ENCODE results near the gene ARHGEF17.
A peak's percentile ranks its signal among the peaks of the same experiment; 100 is the strongest.

The ARHGEF17 gene

GRCh38 chr11:73367482-73368024 lies 59.5 kb downstream of the ARHGEF17 start:
- in situ Hi-C loops (cut with HindIII; ENCODE audit: low pct_unique_long_range_greater_than_20kb, low sequenced_read_pairs), result no loop called here
- DNase-seq (ENCODE audit: low read depth in 1 of 2, low spot score in 1 of 2), result no peak
- TF ChIP-seq JUND (IDR thresholded peaks at IDR 0.05; ENCODE audit: low read depth), result no peak

DNA sequence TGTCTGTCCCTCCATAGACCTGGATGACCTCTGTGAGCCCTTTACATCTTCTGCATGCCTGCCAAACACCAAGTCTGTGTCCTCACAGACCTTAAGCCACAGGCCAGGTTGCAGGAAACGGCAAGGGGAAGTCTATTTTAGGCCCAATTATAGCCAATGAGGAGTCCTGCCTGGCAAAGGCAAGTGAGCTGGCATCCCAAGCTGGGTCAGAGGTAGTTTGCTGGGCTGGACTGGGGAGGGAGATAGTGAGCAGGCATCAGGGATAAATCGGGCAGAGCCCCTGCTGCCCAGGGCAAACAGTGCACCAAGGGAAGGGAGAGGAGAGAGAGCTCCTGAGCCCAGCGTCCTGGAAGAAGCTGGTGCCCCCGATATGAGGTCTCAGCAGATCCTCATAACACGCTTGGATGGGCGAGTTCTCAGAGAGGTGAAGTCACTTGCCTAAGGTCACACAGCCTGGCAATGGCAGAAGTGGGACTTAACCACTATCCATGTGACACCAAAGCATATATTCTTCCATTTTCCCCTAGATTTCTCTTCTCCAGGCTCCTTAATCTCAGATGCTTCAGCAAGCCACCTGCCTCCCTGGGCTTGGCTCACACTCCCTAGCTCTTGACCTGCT lies 64.4 kb downstream of the ARHGEF17 start:
- in situ Hi-C loops (cut with HindIII; ENCODE audit: low pct_unique_long_range_greater_than_20kb, low sequenced_read_pairs), result no loop called here
- TF ChIP-seq JUND (IDR thresholded peaks at IDR 0.05; ENCODE audit: low read depth), result no peak
- DNase-seq (ENCODE audit: low read depth in 1 of 2, low spot score in 1 of 2), result peak in 1 of 2 experiments; percentile 48

DNA sequence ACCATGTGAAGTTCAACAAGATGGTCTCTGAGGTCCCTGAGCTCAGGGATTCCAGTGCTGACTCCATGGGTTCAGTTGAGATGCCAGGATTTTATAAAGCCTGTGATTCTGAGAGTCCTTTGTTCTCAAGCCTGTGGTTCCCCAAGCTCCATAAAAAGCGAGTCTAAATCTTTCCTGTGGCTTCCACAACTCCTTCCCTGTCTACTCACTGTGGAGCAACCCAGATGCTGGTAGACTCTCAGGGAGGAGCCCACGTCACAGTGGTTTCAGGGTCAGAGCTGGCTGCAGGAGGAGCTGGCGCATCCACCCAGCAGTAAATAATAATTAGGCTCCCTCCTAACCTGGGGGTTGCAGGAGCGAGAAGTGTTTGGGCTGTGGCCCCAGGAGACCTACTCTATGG lies 66.1 kb downstream of the ARHGEF17 start:
- TF ChIP-seq JUND (IDR thresholded peaks at IDR 0.05; ENCODE audit: low read depth), result no peak
- in situ Hi-C loops (cut with HindIII; ENCODE audit: low pct_unique_long_range_greater_than_20kb, low sequenced_read_pairs), result no loop called here
- DNase-seq (ENCODE audit: low read depth in 1 of 2, low spot score in 1 of 2), result no peak

GRCh38 chr11:73375830-73376159 lies 67.7 kb downstream of the ARHGEF17 start:
- no peak for DNase-seq (ENCODE audit: low read depth in 1 of 2, low spot score in 1 of 2)
- no peak for TF ChIP-seq JUND (IDR thresholded peaks at IDR 0.05; ENCODE audit: low read depth)
- in situ Hi-C loops (cut with HindIII; ENCODE audit: low pct_unique_long_range_greater_than_20kb, low sequenced_read_pairs), result no loop called here

DNA sequence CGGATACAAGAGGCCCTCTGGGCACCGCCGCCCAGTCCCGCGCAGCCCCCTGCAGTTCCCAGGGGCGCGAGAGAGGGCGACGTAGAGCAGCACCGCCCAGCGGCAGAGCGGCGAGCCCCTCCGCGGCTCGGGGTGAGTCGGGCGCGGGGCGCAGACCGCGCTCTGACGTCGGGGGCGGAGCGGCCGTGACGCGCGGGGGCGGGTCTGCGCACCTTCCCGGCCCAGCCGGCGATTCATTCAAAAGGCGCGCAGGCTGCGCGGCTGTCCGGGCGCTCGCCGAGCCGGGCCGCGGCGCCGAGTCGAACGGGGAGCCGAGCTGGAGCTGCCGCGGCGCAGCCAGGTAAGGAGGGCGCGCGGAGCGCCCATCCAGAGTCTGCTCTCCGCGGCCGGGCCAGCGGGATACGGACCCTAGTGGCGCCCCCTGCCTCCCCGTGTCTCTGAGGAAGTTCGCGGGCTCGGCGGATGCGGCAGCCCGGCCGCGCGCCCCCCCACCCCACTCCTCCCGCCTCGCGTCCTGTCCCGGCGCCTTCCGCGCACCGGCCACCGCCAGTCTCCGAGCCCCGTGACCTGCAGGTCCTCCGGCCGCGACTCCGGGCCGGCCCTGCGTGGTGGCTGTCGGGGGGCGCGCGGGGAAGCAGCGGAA lies 68.2 kb downstream of the ARHGEF17 start, which contains the start of gene RELT:
Gene RELT (plus strand): TSS at position 240 of the 643 bp plus-strand sequence. CDS start 12,738 bp downstream, outside the sequence.
- in situ Hi-C loops (cut with HindIII; ENCODE audit: low pct_unique_long_range_greater_than_20kb, low sequenced_read_pairs), result no loop called here
- DNase-seq (ENCODE audit: low read depth in 1 of 2, low spot score in 1 of 2), result peak; percentile 96 to 98
- no peak for TF ChIP-seq JUND (IDR thresholded peaks at IDR 0.05; ENCODE audit: low read depth)

DNA sequence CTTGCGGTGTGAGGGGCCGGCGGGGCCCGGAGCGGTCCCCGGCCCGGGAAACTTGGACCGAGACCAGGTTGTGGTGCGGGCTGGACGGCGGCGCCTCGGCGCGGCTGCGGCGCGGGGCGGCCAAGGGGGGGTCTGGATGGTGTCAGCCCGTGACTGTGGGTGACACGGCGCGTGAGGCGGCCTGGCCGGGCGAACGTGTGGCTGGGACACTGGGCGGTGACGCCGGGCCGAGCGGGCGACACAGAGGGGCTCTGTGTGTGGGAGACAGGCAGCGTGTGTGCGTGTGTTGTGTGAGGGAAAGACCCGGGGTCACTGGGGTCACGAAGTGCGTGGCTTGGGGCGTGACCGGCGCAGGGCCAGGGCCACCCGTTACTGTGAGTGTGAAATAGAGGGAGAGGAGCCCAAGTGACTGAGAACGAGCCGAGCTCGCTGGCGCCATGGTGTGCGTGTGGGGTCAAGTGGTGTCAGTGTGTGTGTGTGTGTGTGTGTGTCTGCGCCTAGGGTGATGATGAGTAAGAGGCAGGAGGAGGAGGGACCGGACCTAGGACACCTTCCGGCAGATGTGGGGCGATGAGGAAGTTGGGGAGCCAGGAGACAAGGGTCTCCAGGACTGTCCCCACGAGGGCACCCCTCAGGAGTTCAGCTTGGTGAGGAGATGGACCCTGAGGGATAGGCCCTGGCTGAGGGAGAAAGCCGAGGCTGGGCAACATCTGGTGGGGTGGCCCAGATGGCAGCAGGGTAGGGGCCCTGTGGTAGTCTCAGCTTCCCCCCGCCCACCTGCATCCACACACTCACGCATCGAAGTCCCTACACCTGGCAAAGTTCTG lies 68.9 kb downstream of the ARHGEF17 start:
- no peak for TF ChIP-seq JUND (IDR thresholded peaks at IDR 0.05; ENCODE audit: low read depth)
- DNase-seq (ENCODE audit: low read depth in 1 of 2, low spot score in 1 of 2), result peak; percentile 55 to 67
- in situ Hi-C loops (cut with HindIII; ENCODE audit: low pct_unique_long_range_greater_than_20kb, low sequenced_read_pairs), result no loop called here

GRCh38 chr11:73379189-73379880 lies 71.3 kb downstream of the ARHGEF17 start:
- TF ChIP-seq JUND (IDR thresholded peaks at IDR 0.05; ENCODE audit: low read depth), result no peak
- in situ Hi-C loops (cut with HindIII; ENCODE audit: low pct_unique_long_range_greater_than_20kb, low sequenced_read_pairs), result no loop called here
- peak in 1 of 2 experiments; percentile 58 for DNase-seq (ENCODE audit: low read depth in 1 of 2, low spot score in 1 of 2)

DNA sequence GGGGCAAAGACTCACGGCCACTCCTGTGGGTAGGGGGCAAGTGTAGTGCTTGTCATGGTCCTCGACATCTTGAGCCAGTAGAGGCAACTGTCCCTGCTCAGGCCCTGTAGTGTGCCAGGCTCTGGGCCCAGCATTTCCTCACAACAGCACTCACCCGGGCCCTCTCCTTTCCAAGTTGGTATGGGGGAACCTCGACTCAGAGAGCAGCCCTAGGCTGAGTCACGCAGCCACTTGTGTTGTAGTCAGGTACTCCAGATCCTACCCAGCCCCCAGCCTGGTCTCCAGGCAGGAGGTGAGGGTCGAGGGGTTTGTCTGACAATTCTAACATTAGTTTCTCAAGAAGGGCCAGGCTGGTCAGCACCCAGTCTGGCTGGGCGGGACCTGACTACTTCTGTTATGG lies 72.3 kb downstream of the ARHGEF17 start:
- in situ Hi-C loops (cut with HindIII; ENCODE audit: low pct_unique_long_range_greater_than_20kb, low sequenced_read_pairs), result no loop called here
- DNase-seq (ENCODE audit: low read depth in 1 of 2, low spot score in 1 of 2), result no peak
- TF ChIP-seq JUND (IDR thresholded peaks at IDR 0.05; ENCODE audit: low read depth), result no peak

- no peak for TF ChIP-seq JUND (IDR thresholded peaks at IDR 0.05; ENCODE audit: low read depth)
- in situ Hi-C loops (cut with HindIII; ENCODE audit: low pct_unique_long_range_greater_than_20kb, low sequenced_read_pairs), result no loop called here
- DNase-seq (ENCODE audit: low read depth in 1 of 2, low spot score in 1 of 2), result no peak
Measured at GRCh38 chr11:73380897-73381410, 72.9 kb downstream of the ARHGEF17 start.

- in situ Hi-C loops (cut with HindIII; ENCODE audit: low pct_unique_long_range_greater_than_20kb, low sequenced_read_pairs), result no loop called here
- no peak for DNase-seq (ENCODE audit: low read depth in 1 of 2, low spot score in 1 of 2)
- TF ChIP-seq JUND (IDR thresholded peaks at IDR 0.05; ENCODE audit: low read depth), result no peak
Measured at GRCh38 chr11:73381589-73381988, 73.5 kb downstream of the ARHGEF17 start.

GRCh38 chr11:73382183-73382582 lies 74.1 kb downstream of the ARHGEF17 start:
- in situ Hi-C loops (cut with HindIII; ENCODE audit: low pct_unique_long_range_greater_than_20kb, low sequenced_read_pairs), result no loop called here
- DNase-seq (ENCODE audit: low read depth in 1 of 2, low spot score in 1 of 2), result no peak
- TF ChIP-seq JUND (IDR thresholded peaks at IDR 0.05; ENCODE audit: low read depth), result no peak

DNA sequence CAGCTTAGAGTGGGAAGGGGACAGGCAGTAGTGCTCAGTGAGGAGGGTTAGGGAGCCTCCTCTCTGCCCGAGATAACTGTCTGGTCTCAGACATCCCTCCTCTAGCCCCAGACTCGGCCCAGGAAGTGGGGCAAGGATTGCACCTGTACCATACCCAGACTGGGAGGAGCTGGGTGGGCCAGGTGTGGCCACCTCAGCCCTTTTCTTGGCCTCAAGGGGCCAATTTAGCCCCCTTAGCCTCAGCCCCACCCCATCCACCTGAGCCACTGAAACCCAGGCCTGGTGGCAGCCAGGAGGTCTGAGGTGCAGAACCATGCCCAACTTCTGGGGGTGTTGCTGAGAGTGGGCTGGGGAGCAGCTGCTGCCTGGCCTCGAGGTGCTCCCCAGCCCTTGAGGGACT lies 74.7 kb downstream of the ARHGEF17 start:
- in situ Hi-C loops (cut with HindIII; ENCODE audit: low pct_unique_long_range_greater_than_20kb, low sequenced_read_pairs), result no loop called here
- no peak for DNase-seq (ENCODE audit: low read depth in 1 of 2, low spot score in 1 of 2)
- no peak for TF ChIP-seq JUND (IDR thresholded peaks at IDR 0.05; ENCODE audit: low read depth)
